GM21529 (cell line): ENCODE measurements around the gene LHX4.

Source experiments
- ATAC-seq: cut with Tn5 transposase; IDR thresholded peaks from one replicate; pipeline ENCODE4 v1.9.1; 2021; ENCODE audit not compliant: unreplicated experiment

LHX4 gene

DNA sequence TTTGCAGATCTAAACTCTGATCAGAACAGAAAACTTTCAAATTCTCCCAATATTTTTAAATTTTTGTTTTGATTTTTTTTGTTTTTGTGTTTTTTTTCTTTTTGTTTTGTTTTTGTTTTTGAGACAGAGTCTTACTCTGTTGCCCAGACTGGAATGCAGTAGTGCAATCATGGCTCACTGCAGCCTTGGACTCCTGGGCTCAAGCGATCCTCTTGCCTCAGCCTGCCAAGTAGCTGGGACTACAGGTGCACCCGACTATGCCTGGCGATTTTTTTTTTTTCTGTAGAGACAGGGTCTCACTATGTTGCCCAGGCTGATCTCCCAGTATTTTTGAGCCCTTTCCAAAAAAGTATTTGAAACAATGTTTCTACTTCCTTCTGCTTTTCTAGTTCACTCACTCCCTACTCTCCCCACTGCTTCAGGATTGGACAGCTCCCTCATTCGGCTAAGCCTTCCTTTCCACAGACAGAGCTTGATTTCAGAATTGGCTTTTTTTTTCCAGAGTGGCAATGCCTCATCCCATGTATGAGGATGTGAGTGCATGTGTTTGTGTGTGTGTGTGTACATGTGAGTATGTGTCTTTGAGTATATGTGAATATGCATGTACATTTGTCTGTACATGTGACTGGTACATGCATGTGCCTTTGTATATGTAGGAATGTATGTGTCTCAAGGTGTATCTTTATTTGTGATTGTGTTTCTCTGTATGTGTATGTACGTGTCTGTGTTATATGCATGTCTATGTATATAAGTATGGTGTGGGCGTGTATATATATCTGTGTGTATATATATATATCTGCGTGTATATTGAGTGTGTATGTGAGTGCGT, 11.9 kb downstream of the LHX4 start:
- no peak for ATAC-seq

DNA sequence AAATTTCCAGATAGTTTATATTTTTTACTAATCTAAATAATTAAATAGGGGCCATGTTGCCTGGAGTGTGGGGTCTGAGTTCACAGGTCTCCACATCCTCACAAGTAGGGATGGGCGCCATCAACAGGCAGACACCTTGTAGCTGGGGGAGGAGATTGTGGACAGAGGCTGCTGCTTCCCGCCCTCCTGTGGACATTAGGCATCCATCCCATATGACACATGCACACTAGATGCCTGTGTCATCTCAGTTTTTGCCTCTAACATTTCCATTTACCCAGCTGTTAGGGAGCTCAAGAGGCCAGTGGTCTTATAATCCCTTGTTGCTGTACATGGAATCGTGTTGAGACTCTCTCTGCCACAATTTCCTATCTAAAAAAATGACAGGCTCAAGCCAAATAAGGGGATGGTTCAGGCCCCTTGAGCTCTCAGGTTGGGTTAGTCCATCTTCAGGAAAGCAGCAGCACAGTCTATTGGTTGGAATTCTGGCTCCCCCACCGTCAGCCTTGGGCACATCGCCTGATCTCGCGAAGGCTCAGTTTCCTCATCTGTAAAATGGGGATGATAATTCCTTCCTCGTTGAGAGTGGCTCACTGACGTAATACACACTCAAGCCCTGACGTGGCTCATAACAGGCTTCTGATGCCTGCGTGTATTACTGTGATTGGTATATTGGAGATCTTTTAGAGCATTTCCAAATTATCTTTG, 13.6 kb downstream of the LHX4 start:
- no peak for ATAC-seq

DNA sequence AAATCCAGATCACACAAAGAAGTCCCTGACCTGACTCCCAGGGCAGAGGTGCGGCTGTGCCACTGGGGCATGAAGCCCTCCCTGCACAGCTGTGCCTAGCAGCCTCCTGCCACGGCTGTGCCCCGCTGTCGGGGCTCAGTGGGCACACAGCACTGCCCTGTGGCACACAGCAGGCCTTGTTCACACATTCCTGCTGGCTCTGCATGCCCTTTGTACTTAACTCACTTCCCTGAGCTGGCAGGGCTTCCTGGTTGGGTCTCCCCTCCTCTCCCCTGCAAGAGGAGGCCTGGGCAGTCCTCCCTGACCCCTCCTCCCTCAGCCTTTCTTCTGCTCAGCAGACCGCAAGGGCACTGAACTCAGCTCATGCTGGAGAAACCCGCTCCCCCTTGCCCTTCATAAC, 14.8 kb downstream of the LHX4 start:
- ATAC-seq: no peak

DNA sequence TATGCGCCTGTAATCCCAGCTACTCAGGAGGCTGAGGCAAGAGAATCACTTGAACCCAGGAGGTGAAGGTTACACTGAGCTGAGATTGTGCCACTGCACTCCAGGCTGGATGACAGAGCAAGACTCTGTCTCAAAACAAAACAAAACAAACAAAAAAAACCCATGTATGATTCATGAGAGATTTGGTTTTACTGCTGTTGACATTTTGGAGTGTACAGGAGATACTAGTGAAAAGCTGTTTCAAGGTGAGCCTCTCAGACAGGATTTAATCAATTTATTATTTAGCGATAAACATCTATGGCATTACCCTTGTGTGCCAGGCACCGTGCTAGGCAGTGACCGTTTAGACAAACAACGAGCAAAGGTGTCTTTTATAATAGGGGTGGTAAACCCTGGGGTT, 16.5 kb downstream of the LHX4 start:
- no peak for ATAC-seq

GRCh38 chr1:180247061-180247460, 17.0 kb downstream of the LHX4 start:
- ATAC-seq: no peak

DNA sequence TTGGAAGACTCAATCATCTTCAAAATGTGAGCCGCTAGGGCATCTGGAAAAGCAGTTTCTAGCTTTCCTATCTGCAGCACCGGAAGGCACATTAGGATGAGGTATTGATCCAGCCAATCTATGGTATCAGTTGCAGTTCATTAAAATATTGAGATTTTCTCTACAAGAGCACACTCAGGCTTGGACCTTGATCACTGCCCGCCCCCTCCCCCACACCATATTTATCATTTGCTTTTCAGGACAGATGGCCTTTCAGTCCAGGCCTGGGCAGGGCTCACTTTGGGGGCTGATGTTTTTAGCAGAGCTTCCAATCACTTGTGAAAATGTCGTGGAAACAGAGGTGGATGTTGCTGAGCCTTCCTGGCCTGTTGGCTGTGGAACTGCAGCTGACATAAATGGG, 17.5 kb downstream of the LHX4 start:
- no peak for ATAC-seq

GRCh38 chr1:180248176-180248575, 18.1 kb downstream of the LHX4 start:
- ATAC-seq: no peak

DNA sequence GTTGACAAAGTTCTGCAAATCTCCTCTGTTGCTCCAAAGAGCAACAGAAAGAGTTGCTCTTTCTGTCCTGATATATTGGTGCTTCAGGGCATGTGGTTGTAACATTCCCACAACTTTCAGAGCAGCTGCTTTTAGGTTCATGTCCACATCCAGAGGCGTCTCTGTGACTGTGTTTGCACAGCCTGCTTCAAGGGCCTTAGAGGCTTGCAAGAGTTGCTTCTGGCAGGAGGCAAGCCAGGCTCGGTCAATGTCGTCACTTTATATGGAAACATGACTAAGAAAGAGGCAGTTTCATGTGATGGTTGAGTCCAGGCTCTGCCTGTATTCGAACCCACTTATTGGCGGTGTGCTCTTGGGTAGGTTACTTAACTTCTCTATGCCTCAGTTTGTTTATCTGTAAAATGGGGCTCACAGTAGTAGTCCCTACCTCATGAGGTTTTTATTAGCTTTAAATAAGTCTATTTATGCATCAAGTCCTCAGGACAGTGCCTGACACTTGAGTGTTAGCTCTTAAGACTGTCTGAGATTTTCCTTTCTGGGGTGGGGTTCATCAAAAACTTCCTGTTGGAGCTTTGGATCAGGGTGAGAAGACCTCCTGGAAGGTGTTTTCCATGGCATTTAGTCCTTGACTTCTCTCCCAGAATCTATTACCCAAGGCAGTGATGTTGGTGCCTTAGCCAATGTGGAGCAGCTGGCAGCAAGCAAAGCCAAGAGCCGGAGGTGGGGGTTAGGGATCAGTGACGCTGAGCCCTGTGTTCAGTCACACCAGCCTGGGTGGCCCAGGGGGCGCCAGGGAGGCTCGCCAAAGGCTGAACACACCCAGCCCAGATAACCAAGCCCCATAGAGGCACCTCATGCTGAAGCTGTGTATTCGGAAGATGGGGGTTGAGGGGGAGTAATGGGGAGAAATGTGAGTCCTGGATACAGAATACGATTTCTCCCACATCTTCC, 18.9 kb downstream of the LHX4 start:
- no peak for ATAC-seq

- ATAC-seq: no peak
These were observed 19.8 kb downstream of the LHX4 start for GRCh38 chr1:180249725-180250498.

GRCh38 chr1:180250499-180250770, 20.4 kb downstream of the LHX4 start:
- no peak for ATAC-seq

DNA sequence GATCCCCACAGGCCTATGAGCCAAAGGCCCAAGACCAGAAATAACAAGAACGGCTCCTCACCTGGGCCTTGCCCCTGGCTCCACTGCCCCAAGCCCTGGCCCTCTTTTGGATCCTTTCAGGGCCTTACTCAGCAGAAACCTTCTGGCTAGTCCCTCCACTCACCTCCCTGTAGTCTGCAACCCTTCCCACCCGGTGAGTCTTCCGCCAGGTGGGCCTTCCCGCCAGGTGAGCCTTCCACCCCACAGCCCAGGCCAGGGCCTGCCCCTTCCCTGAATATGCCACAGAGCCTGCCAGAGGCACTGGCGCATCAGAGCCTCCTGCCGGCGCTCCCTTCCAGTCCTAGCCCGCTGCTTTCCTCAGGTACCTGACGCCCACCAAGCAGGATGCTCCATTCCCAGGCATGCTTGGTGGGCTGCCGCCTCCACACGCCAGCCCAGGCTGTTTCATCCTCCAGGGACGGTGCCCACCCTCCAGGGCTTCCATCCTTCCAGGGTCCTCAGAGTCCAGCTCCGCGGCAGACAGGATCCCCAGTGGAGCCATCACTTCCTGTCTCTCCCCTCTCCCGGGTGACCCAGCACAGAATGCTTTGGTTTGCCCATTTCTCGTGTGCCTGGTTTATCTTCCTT, 20.9 kb downstream of the LHX4 start:
- no peak for ATAC-seq

- no peak for ATAC-seq
These were observed 21.7 kb downstream of the LHX4 start for GRCh38 chr1:180251526-180252305.

DNA sequence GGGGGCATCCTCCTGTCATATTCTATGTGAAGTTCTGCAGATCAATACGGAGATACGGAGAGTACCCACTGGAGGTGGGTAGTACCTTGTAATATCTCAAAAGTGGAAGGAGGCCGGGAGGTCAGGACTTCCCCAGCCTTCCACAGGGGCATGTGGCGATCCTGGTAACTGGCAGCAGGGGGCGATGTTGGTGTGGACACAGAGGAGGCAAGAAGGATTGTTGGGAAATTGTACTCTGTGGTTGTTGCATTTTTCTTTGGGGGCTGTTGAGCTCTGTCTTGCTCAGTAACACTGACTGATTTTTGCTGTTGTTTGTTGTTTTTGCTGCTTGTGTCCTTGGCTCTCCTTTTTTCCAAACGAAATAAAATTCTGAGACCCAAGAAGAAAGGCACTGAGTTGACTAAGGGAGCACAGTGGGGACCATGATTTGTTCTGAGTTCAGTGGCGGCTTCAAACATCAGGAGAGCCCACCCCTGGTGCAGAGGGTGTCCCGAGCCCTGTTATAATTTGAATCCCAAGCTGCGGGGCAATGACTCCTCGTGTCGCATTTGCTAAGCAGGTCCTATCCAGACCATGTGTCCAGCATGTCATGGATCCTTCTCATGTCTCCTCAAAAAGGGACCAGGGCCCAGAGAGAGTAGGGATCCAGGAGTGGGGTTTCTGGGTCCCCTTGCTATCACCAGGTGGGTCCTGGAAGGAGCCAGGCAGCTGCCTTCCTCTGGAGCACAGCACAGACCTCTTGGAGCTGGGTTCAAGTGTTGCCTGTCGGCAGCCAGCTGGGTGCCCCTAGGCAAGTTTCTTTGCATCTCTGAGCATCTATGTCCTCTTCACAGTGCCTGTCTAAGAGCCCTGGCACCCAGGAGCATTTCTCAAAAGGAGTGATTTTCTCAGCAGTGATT, 22.8 kb downstream of the LHX4 start:
- peak; percentile 64 for ATAC-seq

DNA sequence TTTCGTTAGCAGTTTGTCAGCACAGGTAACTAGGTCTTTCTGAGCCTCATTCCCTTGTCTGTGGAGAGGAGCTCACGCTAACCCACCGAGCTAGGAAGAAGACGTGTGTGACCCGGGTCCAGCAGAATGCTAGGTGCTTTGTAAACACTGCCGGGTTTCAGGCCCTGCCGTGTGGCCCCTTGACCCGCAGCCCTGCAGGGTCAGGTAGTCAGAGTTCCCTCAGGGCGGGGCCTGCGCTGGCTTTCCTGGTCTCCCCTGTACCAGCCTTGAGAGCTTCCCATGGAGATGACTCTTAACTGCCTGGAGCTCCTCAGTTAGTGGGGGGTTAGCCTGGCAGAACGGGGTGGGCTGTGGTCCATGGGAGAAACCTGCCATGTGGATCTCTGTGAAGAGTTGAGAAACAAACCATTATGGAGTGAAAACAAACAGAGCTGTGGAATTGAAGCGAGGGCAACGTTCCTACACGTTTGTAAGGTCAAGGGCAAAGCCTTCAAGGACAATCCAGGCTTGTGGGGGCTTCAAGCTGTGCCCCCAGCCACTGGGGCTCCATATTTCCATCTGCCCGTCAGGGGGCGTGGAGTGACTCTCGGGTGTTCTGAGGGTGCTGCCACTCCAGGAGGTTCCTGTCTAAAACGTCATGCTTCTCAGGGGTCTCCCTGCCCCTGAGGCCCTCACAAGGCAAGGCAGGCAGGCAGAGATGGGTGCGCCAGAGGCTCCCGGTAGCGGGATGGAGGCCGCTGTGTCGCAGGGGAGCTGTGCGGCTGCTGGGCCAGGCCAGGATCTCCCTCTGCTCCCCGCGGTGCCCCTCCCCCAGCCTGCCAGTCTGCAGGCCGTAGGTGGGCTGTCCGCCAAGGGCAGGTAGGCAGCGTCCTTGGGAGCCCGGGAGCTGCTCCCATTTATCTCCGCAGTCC, 23.8 kb downstream of the LHX4 start:
- no peak for ATAC-seq

GRCh38 chr1:180254496-180254819, 24.4 kb downstream of the LHX4 start:
- ATAC-seq: no peak

- no peak for ATAC-seq
These were observed 24.8 kb downstream of the LHX4 start for GRCh38 chr1:180254854-180255253.

DNA sequence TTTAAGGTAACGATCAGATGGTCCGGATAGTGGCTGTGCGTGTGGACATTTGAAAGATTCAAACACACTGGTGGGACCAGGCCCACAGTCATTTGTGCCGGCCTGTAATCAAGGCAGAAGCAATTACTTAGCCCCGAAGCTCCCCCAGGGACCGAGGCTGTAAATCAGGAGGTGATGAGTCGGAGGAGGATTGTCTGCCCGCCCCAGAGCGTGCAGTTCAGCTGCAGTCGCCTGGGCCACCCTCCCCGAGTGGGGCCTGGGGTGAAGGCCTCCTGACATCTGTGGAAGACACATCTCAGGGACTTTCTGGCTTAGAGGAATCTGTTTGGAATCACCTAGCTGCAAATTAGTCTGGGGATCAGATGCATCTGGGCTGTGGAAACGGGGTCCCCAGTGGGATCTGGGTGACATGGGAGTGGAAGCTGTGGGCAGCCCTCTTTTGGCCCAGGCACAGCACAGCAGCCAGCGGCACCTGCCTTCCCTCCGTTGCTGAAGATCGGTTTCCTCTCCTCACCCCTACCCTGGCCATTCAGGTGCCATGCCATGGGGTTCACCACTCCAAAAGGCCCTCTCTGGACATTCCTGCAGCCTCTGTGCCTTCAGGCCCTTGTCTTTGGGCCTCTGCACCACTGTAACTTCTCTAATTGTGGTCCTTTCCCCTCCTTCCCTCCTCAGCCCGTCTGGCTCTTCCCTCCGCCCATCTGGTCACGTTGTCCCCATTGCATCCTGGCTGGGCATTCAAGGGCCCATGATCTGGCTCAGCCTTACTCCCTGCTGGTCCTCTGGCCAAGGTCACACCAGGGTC, 25.7 kb downstream of the LHX4 start:
- ATAC-seq: no peak
